Left lung (tissue), 10 donors: ENCODE results near the gene NGF. TPM values are rescaled to one million over a fixed set of nuclear protein-coding genes. Genes with fewer than 3 reads are reported as not detected.

Experiments used
- ATAC-seq: fragments of 200-7000 bp; cut with Tn5 transposase; one replicate; pipeline ENCODE4 v1.9.1; 2020; ENCODE audit warnings: moderate library complexity
- DNase-seq, 4 donors: peaks; one replicate each; pipeline ENCODE4 v3.0.0-alpha.2; 2013 to 2020
- H3K27ac ChIP-seq, 2 donors: fragments of 200-600 bp; sonication (generic) in 1 of 2; one replicate each; pipeline versions ENCODE4 v1.5.0 to v1.8.0; 2020 to 2021
- H3K27me3 ChIP-seq, 2 donors: fragments of 200-600 bp; sonication (generic) in 1 of 2; one replicate each; pipeline versions ENCODE4 v1.5.0 to v1.8.0; 2020 to 2021
- H3K36me3 ChIP-seq, 2 donors: fragments of 200-600 bp; sonication (generic) in 1 of 2; one replicate each; pipeline versions ENCODE4 v1.5.0 to v1.8.0; 2020 to 2021
- H3K4me1 ChIP-seq, 2 donors: fragments of 200-600 bp; one replicate each; pipeline ENCODE4 v1.8.0; 2021
- H3K4me3 ChIP-seq, 2 donors: fragments of 200-600 bp; sonication (generic) in 1 of 2; one replicate each; pipeline versions ENCODE4 v1.5.0 to v1.8.0; 2020 to 2021; ENCODE audit warnings: mild to moderate bottlenecking in 1 of 2
- H3K9me3 ChIP-seq, 2 donors: fragments of 200-600 bp; sonication (generic) in 1 of 2; one replicate each; pipeline versions ENCODE4 v1.5.0 to v1.8.0; 2020 to 2021
- CTCF ChIP-seq, 2 donors: fragments of 200-600 bp; sonication (generic) in 1 of 2; IDR thresholded peaks; one replicate each; pipeline versions ENCODE4 v1.5.0 to v1.8.0; 2021; ENCODE audit warnings: antibody characterized with exemption in 2 of 2
- intact Hi-C, 2 donors: fragments of 100-400 bp; cut with DNase I; formaldehyde crosslinking; loops; one replicate each; pipeline versions ENCODE4 v1.11.2 to v1.14.2; 2022
- polyA plus RNA-seq, 6 donors: library from polyadenylated mRNA; unstranded; fragments of 120-200 nt; gene quantifications; one replicate each; pipeline ENCODE4 v1.2.1, GENCODE V29; 2013; ENCODE audit not compliant: insufficient read length in 6 of 6
- total RNA-seq, 2 donors: library from RNA; stranded (reverse); fragmentation: NEBNext Ultra II Directional; extraction: Animal tissue kit (Norgen Biotek cat#: 25700); gene quantifications; one replicate each; pipeline ENCODE4 v1.2.1, GENCODE V29; 2021
- donor health status: DM: no; HTN: yes; CAD: no.
- donor health status: DM: no; HTN: no; CAD: no.

NGF gene
- total and polyA plus RNA-seq, 8 donors, result 0.66 to 1.3 (median 0.87) TPM

- no peak for ATAC-seq
- intact Hi-C loops, result no loop called here
- no peak overlapping the region for H3K27ac ChIP-seq
Observed at GRCh38 chr1:115251340-115251748, 86.7 kb downstream of the NGF start.

GRCh38 chr1:115246526-115246925, 91.5 kb downstream of the NGF start:
- H3K27ac ChIP-seq, result no peak overlapping the region
- H3K36me3 ChIP-seq, result no peaks in the 10 kb centered on the region
- no peak overlapping the region for H3K4me3 ChIP-seq
- no peak for TF ChIP-seq CTCF (IDR thresholded peaks at IDR 0.05)
- H3K27me3 ChIP-seq, result no peaks in the 10 kb centered on the region
- intact Hi-C loops, result no loop called here
- no peaks in the 10 kb centered on the region for H3K4me1 ChIP-seq
- DNase-seq (no peak), ATAC-seq (no peak)
- H3K9me3 ChIP-seq, result peaks cover 0 to 18% of the 10 kb centered on the region in 2 donors

More at GRCh38 chr1:115251340-115251748, 86.7 kb downstream of the NGF start:
- DNase-seq, result no peak
- H3K27me3 ChIP-seq, result no peaks in the 10 kb centered on the region
- no peak overlapping the region for H3K4me3 ChIP-seq
- TF ChIP-seq CTCF (IDR thresholded peaks at IDR 0.05), result no peak
- peaks cover 0 to 2% of the 10 kb centered on the region in 2 donors for H3K9me3 ChIP-seq
- H3K4me1 ChIP-seq, result no peaks in the 10 kb centered on the region
- H3K36me3 ChIP-seq, result no peaks in the 10 kb centered on the region

GRCh38 chr1:115245227-115245626, 92.8 kb downstream of the NGF start:
- no peaks in the 10 kb centered on the region for H3K4me1 ChIP-seq
- H3K27ac ChIP-seq, result no peak overlapping the region
- H3K4me3 ChIP-seq, result no peak overlapping the region
- no peak for TF ChIP-seq CTCF (IDR thresholded peaks at IDR 0.05)
- intact Hi-C loops, result no loop called here
- H3K36me3 ChIP-seq, result no peaks in the 10 kb centered on the region
- no peak for ATAC-seq
- DNase-seq, result no peak
- H3K27me3 ChIP-seq, result no peaks in the 10 kb centered on the region
- peaks cover 0 to 18% of the 10 kb centered on the region in 2 donors for H3K9me3 ChIP-seq

- DNase-seq (no peak), ATAC-seq (no peak)
- Histone ChIP-seq H3K27me3 (no peaks in the 10 kb centered on the region), H3K4me3 (no peak overlapping the region), H3K9me3 (peaks cover 0 to 18% of the 10 kb centered on the region in 2 donors), H3K4me1 (no peaks in the 10 kb centered on the region), H3K27ac (no peak overlapping the region), H3K36me3 (no peaks in the 10 kb centered on the region)
- intact Hi-C loops, result no loop called here
- TF ChIP-seq CTCF (IDR thresholded peaks at IDR 0.05), result no peak
Observed at GRCh38 chr1:115242543-115242942, 95.5 kb downstream of the NGF start.

- no peak for TF ChIP-seq CTCF (IDR thresholded peaks at IDR 0.05)
- H3K27me3 ChIP-seq, result no peaks in the 10 kb centered on the region
- ATAC-seq (no peak), DNase-seq (no peak)
- intact Hi-C loops, result no loop called here
- H3K36me3 ChIP-seq, result no peaks in the 10 kb centered on the region
- H3K4me3 ChIP-seq, result no peak overlapping the region
- H3K27ac ChIP-seq, result no peak overlapping the region
- H3K4me1 ChIP-seq, result no peaks in the 10 kb centered on the region
- H3K9me3 ChIP-seq, result peaks cover 0 to 16% of the 10 kb centered on the region in 2 donors
Observed at GRCh38 chr1:115241309-115241708, 96.7 kb downstream of the NGF start.
